22Rv1 (cell line): Measurements from ENCODE around the gene FDPS.

Experiments
- H3K27ac ChIP-seq: fragments of 450-650 bp; 2 replicates; pipeline ENCODE4 v1.5.1; 2017
- ZFX ChIP-seq: fragments of 450-650 bp; IDR thresholded peaks from 2 replicates; pipeline ENCODE4 v1.6.1; 2017; ENCODE audit warnings: antibody characterized with exemption, borderline replicate concordance
- TF ChIP-seq, protein P1 (sequence below): fragments of 450-650 bp; IDR thresholded peaks from 2 replicates; pipeline ENCODE4 v1.5.1; 2017; ENCODE audit warnings: mild to moderate bottlenecking

Gene FDPS

DNA sequence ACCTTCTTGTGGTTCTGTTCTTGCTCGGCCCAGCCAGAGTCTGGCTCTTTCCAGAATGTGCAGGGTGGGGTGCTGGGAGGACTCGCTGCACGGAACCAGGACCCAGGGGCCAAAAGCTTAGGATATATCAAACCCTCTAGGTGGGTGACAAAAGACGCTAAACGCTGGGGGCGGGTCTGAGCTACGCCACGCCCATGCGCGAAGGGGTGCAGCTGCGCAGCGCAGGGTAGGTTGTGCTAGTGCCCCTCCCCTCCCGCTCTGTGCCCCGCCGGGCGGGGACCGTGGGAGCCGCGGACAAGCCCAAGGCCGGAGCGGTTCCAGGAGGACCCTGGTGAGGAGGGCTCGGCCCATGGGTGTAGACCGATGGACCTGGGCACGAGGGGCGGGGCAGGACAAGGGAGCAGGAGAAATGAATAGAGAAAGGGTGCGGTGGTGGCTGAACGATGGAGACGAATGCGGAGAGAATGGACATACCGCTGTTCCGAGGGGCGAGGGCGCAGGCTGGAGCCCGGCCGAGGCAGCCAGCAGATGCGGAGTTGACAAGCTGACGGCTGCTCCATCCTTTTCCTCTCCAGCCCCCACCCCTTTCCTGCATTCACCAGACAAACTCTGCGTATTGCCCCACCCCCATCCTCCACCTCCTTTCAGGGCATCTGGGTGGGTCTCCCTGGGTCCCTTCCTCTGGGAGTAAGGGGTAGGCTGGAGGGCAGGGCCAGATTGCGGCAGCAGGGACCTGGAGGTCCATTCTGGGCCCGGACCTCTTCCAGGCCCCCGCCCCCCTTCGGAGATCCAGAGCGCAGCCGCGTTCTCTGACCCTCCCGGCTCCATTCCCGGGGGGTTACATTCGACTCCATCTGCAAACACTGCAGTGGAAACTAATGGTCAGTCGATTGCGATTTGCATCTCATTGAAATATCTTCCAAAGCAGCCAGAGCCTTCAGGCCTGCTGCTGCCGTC lies 12.3 kb downstream of the FDPS start, which contains the start of gene RUSC1:
Gene RUSC1, plus strand, starts transcription at position 234 of the 957 bp plus-strand sequence. CDS start 880 bp downstream, outside the sequence.
- peak within 1 kb of the TSS; percentile 99 for H3K27ac ChIP-seq
- TF ChIP-seq ZFX, result no peak
- TF ChIP-seq, protein P1, sequence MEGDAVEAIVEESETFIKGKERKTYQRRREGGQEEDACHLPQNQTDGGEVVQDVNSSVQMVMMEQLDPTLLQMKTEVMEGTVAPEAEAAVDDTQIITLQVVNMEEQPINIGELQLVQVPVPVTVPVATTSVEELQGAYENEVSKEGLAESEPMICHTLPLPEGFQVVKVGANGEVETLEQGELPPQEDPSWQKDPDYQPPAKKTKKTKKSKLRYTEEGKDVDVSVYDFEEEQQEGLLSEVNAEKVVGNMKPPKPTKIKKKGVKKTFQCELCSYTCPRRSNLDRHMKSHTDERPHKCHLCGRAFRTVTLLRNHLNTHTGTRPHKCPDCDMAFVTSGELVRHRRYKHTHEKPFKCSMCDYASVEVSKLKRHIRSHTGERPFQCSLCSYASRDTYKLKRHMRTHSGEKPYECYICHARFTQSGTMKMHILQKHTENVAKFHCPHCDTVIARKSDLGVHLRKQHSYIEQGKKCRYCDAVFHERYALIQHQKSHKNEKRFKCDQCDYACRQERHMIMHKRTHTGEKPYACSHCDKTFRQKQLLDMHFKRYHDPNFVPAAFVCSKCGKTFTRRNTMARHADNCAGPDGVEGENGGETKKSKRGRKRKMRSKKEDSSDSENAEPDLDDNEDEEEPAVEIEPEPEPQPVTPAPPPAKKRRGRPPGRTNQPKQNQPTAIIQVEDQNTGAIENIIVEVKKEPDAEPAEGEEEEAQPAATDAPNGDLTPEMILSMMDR, result no peak

DNA sequence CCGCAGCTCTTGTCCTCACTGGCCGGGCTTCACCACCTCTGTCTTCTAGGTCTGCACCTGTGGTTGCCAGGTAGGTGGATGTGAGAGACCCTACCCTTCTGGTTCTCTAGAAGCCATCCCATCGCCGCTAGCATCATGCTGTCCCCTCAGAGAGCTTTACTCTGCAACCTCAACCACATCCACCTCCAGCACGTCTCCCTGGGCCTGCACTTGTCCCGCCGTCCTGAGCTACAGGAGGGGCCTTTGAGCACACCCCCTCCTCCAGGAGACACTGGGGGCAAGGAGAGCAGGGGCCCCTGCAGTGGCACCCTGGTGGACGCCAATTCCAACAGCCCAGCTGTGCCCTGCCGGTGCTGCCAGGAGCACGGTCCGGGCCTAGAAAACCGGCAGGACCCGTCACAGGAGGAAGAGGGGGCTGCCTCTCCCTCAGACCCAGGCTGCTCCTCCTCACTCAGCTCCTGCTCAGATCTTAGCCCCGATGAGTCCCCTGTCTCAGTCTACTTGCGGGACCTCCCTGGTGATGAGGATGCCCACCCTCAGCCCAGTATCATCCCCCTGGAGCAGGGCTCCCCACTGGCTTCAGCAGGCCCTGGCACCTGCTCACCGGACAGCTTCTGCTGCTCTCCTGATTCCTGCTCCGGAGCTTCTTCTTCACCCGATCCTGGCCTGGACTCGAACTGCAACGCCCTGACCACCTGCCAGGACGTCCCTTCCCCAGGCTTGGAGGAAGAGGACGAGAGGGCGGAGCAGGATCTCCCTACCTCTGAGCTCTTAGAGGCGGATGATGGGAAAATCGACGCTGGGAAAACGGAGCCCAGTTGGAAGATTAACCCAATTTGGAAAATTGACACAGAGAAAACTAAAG lies 13.2 kb downstream of the FDPS start:
- TF ChIP-seq, protein P1, result no peak
- TF ChIP-seq ZFX, result no peak
- H3K27ac ChIP-seq, result peak overlapping the region; percentile 99

DNA sequence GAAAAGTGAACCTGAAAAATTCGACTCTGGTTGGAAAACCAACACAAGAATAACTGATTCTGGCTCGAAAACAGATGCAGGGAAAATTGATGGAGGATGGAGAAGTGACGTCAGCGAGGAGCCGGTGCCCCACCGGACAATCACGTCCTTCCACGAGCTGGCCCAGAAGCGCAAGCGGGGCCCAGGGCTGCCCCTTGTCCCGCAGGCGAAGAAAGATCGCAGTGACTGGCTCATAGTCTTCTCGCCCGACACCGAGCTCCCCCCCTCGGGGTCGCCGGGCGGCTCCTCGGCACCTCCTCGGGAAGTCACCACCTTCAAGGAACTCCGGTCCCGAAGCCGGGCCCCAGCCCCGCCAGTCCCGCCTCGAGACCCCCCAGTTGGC lies 13.9 kb downstream of the FDPS start:
- TF ChIP-seq ZFX, result no peak
- TF ChIP-seq, protein P1, result no peak
- peak overlapping the region; percentile 99 for H3K27ac ChIP-seq

DNA sequence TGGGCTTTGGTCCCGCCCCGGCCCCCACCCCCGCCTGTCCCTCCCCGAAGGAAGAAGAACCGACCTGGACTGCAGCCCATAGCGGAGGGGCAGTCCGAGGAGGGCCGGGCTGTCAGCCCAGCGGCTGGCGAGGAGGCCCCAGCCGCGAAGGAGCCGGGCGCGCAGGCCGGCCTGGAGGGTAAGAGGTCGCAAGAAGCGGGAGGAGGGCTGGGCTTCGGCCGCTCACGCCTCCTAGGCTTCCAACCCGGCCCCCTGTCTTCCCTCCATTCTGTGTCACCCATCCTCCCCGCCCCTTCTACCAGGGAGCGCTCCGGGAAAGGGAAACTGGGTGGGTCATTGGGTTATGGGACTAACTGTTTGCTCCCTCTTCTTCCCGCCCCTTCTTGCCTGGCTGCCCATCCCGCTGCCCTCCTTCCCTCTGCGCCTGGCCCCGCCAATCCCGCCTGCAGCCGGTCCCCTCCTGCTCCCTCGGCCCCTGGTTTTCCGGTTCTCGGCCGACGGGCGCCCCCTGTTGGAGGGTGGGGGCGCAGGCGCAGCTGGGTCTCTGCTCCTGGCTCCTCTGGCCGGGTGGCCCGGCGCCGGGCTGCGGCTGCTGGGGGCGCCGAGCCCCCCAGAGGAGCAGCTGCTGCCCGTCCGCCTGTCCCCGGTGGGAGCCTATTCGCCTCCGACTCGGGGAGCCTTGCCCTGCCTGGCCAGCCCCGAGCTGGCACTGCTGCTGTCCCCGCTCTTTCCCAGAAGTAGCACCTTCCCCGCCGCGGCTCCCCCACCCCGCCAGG lies 14.5 kb downstream of the FDPS start:
- peak overlapping the region; percentile 99 for H3K27ac ChIP-seq
- TF ChIP-seq, protein P1, result peak; percentile 99
- TF ChIP-seq ZFX, result no peak

DNA sequence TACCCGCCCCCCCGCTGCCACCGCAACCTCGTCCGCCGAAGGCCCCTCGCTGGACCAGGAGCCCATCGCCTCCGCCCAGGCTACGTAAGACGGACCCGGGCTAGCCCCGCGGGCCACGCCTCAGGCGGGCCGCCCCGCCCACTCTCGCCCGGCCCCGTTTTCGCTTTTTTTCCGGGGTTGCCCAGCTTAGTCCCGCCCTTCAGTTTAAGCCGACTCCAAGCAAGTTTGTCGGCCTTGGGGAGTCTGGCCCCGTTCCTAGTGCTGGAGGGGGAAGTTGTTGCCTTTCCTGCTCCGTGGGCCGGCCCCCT lies 15.0 kb downstream of the FDPS start:
- H3K27ac ChIP-seq, result peak overlapping the region; percentile 99
- TF ChIP-seq ZFX, result no peak
- TF ChIP-seq, protein P1, result no peak

DNA sequence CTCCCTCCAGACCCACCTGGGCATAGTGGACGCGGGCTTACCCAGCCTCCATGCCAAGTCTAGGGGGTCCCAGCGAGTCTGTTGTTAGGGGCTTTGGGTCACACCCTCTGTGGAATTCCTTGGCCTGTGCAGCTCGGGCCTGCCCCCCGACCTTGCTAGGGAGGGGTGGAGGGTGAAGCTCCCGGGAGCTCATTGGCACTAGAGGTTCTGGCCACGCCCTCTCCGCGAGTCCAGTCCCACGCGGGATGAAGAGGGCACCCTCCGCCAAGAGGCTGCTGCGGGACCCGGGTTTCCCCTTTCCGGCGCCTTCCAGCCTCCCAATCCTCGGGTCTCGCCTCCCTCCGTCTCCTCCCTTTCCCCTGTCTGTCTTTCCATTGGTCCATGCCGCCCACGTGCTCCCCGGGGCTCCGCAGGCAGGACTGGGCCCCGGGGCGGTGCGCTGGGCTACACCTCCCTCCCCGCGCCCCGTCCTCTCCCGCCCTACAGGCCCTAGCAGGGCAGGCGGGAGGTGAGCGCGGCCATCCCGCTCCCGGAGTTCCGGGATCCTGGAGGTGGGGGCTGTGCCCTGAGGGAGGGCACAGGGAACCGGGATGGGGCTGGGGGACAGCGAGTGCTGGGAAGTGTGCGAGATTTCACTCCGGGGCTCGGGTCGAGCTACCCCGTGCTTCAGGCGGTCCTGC lies 15.5 kb downstream of the FDPS start:
- no peak for TF ChIP-seq ZFX
- TF ChIP-seq, protein P1, result no peak
- peak overlapping the region; percentile 99 for H3K27ac ChIP-seq
